ENCODE results near the gene CAPN7.
"Not testable (repeated sequence)": the region's sequence is repeated elsewhere in the genome, so short reads cannot be mapped to it uniquely, and the experiment has no call there.

The CAPN7 gene

DNA sequence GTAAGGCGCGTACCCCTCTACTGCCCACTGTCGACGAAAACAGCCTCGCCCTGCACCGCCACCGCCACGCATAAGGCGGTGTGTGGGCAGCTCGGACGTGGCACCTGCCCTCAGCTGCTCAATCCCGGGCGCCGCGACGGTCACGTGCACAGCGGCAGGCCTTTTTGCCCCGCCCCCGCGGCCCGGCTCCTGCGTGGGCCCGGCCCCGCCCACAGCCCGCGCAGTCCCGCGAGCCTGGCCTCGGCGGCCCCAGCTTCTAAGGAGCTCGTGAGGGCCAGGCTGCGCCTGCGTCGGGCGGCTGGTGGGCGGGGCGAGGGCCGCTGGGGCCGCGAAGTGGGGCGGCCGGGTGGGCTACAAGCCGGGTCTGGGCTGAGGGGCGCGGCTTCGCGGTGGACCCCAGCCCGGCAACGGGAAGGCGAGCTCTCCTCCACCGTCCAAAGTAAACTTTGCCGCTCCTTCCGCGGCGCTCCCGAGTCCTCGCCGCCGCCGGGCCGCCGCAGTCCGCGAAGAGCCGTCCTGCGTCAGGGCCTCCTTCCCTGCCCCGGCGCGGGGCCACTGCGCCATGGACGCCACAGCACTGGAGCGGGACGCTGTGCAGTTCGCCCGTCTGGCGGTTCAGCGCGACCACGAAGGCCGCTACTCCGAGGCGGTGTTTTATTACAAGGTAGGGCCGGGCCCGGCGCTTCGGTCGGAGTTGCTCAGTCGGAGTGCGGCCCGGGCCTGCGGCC, at the start of gene CAPN7:
TSS of gene CAPN7 (plus strand) at position 313 of the 728 bp plus-strand sequence. CDS start at position 563, 250 bp downstream.
- TF ChIP-seq, protein P1, sequence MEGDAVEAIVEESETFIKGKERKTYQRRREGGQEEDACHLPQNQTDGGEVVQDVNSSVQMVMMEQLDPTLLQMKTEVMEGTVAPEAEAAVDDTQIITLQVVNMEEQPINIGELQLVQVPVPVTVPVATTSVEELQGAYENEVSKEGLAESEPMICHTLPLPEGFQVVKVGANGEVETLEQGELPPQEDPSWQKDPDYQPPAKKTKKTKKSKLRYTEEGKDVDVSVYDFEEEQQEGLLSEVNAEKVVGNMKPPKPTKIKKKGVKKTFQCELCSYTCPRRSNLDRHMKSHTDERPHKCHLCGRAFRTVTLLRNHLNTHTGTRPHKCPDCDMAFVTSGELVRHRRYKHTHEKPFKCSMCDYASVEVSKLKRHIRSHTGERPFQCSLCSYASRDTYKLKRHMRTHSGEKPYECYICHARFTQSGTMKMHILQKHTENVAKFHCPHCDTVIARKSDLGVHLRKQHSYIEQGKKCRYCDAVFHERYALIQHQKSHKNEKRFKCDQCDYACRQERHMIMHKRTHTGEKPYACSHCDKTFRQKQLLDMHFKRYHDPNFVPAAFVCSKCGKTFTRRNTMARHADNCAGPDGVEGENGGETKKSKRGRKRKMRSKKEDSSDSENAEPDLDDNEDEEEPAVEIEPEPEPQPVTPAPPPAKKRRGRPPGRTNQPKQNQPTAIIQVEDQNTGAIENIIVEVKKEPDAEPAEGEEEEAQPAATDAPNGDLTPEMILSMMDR (IDR thresholded peaks at IDR 0.05; ENCODE audit: low read depth, low read length): peak; percentile 36
- H3K4me3 ChIP-seq (replicated peaks in 1 of 2; ENCODE audit: low read depth in 2 of 2, low read length in 2 of 2): peak within 1 kb of the TSS; percentile 78 to 92
- peak; percentile 91 to 95 for DNase-seq (ENCODE audit: low read depth in 2 of 2)

- no peak for DNase-seq (ENCODE audit: low read depth in 2 of 2)
- H3K4me3 ChIP-seq (replicated peaks in 1 of 2; ENCODE audit: low read depth in 2 of 2, low read length in 2 of 2): no peak overlapping the region
- TF ChIP-seq, protein P1 (IDR thresholded peaks at IDR 0.05; ENCODE audit: low read depth, low read length): no peak
Measured at GRCh38 chr3:15157441-15157840, 48.6 kb upstream of the CAPN7 start.

GRCh38 chr3:15159501-15160136, 46.4 kb upstream of the CAPN7 start:
- TF ChIP-seq, protein P1 (IDR thresholded peaks at IDR 0.05; ENCODE audit: low read depth, low read length): no peak
- H3K4me3 ChIP-seq (replicated peaks in 1 of 2; ENCODE audit: low read depth in 2 of 2, low read length in 2 of 2): no peak overlapping the region
- DNase-seq (ENCODE audit: low read depth in 2 of 2): peak; percentile 8 to 36

DNA sequence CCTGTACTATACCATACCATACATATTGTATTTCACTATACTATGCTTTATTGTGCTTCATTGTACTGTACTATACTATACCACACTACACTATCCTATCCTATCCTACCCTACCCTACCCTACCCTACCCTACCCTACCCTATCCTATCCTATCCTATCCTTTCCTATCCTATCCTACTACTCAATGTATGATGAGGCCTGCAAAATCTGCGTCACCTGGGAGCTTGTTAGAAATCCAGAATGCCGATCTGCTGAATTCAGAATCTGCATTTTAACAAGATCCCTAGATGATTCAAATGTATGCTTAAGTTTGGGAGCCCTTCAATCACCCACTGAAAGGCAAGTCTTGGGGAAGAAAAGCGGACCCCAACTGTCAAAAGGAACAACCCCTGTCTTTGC, 45.4 kb upstream of the CAPN7 start:
- DNase-seq (ENCODE audit: low read depth in 2 of 2): no peak
- no peak overlapping the region for H3K4me3 ChIP-seq (replicated peaks in 1 of 2; ENCODE audit: low read depth in 2 of 2, low read length in 2 of 2)
- TF ChIP-seq, protein P1 (IDR thresholded peaks at IDR 0.05; ENCODE audit: low read depth, low read length): no peak

DNA sequence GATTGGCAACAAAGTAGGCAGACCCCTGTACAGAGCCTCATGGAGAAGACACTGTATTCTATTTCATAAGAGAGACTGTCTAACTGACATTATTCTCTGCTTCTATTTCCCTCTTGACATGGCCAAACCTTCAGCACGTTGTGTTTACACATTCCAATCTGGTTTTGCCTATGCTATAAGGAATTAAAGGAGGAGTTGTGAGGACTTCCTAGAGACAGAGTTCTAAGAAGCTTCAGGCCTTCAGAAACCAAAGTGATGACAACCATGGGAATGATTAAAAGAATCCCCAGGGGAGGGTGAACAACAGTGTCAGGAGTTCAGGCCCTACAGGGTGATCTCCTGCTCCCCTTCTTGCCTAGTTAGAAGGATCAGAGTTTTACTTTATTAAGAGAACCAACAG, 44.9 kb upstream of the CAPN7 start:
- H3K4me3 ChIP-seq (replicated peaks in 1 of 2; ENCODE audit: low read depth in 2 of 2, low read length in 2 of 2): no peak overlapping the region
- TF ChIP-seq, protein P1 (IDR thresholded peaks at IDR 0.05; ENCODE audit: low read depth, low read length): no peak
- no peak for DNase-seq (ENCODE audit: low read depth in 2 of 2)

GRCh38 chr3:15163656-15164055, 42.4 kb upstream of the CAPN7 start:
- not testable (repeated sequence) for DNase-seq (ENCODE audit: low read depth in 2 of 2); H3K4me3 ChIP-seq (replicated peaks in 1 of 2; ENCODE audit: low read depth in 2 of 2, low read length in 2 of 2)

DNA sequence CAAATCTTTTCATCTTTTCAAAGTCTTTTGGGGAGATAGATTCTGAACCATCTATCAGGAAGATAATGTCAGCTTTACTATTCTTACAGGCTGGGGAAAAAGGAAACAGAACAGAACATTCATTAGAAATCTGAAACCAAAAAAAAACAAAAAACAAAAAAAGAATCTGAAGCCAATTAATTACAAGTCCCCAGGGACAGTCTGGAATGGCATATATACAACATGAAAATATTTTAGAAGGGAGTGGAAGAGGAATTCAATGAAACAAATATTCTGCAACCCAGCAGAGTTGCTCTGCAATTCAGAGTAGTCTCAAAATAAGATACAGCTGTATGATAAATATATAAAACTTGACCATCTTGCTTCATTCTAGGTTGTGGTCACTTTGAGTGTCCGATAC, 41.7 kb upstream of the CAPN7 start:
- DNase-seq (ENCODE audit: low read depth in 2 of 2): peak in 1 of 2 donors; percentile 5
- no peak overlapping the region for H3K4me3 ChIP-seq (replicated peaks in 1 of 2; ENCODE audit: low read depth in 2 of 2, low read length in 2 of 2)
- TF ChIP-seq, protein P1 (IDR thresholded peaks at IDR 0.05; ENCODE audit: low read depth, low read length): no peak
